Hepatocyte (in vitro differentiated cells): ENCODE data around the gene ATP1A2.

Source experiments
- CTCF ChIP-seq: fragments of 200-600 bp; sonication (generic); IDR thresholded peaks from 2 replicates; pipeline ENCODE4 v1.5.1; 2016; ENCODE audit warnings: antibody characterized with exemption, mild to moderate bottlenecking; ENCODE audit not compliant: poor library complexity
- EZH2 ChIP-seq: fragments of 200-600 bp; sonication (generic); IDR thresholded peaks from 2 replicates; pipeline ENCODE4 v1.6.1; 2016; ENCODE audit warnings: antibody characterized with exemption, mild to moderate bottlenecking, borderline replicate concordance

- TF ChIP-seq CTCF (no peak), EZH2 (no peak)
Measured at GRCh38 chr1:160178731-160179130, 63.2 kb downstream of the ATP1A2 start.
